ENCODE measurements around the gene UROC1. TPM values are rescaled to one million over a fixed set of nuclear protein-coding genes. Genes with fewer than 3 reads are reported as not detected.

UROC1 gene
- total RNA-seq, 2 donors from 2014 or later, result not detected

GRCh38 chr3:126482503-126483255 is 34.9 kb downstream of the UROC1 start:
- ATAC-seq, result no peak
- Mint-ChIP-seq H3K27ac (peak overlapping the region in 1 of 2 donors; percentile 16), H3K36me3 (no peaks in the 10 kb centered on the region), H3K9me3 (no peaks in the 10 kb centered on the region)
- no peak for DNase-seq (ENCODE audit: low spot score in 2 of 2)

- Mint-ChIP-seq H3K36me3 (no peaks in the 10 kb centered on the region), H3K27ac (peak overlapping the region in 1 of 2 donors; percentile 48), H3K9me3 (no peaks in the 10 kb centered on the region)
- DNase-seq (ENCODE audit: low spot score in 2 of 2), result no peak
- ATAC-seq, result no peak
Observed at GRCh38 chr3:126481808-126482502, 35.6 kb downstream of the UROC1 start.

DNA sequence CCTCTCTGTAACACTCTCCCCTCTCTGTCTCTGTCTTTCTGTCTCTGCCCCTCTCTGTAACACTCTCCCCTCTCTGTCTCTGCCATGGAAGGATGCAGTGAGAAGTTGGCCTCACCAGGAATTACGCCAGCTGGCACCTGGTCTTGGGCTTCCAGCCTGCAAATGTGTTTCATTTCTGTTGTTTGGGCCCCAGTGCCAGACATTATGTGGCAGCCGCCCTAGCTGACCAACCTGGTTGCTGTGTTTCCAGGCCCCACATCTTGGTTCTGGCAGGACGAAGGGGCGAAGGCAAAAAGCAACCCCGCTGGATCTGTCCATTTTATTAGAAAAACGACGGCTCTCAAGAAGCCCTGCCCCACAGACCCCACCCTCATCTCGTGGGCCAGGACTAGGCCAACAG is 36.7 kb downstream of the UROC1 start:
- DNase-seq (ENCODE audit: low spot score in 2 of 2) (no peak), ATAC-seq (no peak)
- no peaks in the 10 kb centered on the region for H3K9me3 Mint-ChIP-seq
- no peaks in the 10 kb centered on the region for H3K36me3 Mint-ChIP-seq
- no peak overlapping the region for H3K27ac Mint-ChIP-seq

GRCh38 chr3:126480206-126480605 is 37.4 kb downstream of the UROC1 start:
- no peak for DNase-seq (ENCODE audit: low spot score in 2 of 2)

GRCh38 chr3:126479642-126480041 is 37.9 kb downstream of the UROC1 start:
- DNase-seq (ENCODE audit: low spot score in 2 of 2) (no peak), ATAC-seq (no peak)
- H3K27ac Mint-ChIP-seq, result no peak overlapping the region
- peaks cover under 1 to 3% of the 10 kb centered on the region in 2 donors for H3K36me3 Mint-ChIP-seq
- H3K9me3 Mint-ChIP-seq, result no peaks in the 10 kb centered on the region

More at GRCh38 chr3:126480206-126480605, 37.4 kb downstream of the UROC1 start:
- no peak for ATAC-seq
- Mint-ChIP-seq H3K36me3 (no peaks in the 10 kb centered on the region), H3K9me3 (no peaks in the 10 kb centered on the region), H3K27ac (no peak overlapping the region)

DNA sequence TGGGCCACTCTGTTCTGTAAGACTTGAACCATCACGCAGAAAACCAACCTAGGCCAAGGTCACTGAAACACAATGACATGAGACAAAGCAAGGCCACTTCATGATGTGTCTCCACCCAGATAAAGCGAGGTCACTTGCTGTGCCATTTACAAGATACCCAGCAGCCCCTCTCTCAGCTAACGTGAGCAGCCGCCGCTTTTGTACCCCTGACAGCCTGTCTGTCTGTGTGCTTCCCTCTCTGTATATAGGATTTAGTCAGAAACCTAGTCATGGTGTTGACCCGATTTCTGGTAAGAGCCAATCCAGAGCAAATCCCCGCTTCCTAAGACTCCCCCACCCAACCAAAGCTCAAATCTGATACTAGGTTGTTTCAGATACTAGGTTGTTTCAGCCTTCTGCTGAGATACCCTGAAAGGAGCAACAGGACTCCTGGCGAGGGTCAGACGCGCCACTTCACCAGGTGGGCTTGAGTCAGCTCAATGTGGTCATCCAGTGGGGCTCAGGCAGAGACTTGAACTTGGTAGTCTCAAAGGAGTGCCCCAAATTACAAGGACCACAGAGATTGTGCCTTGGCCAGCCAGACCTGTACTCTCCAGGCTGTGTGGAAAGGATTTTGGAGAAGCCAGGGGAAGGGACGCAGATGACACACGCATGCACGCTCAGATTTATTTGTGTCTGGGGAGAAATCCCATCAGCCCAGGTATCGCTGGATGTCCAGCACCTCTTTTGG is 38.8 kb downstream of the UROC1 start:
- ATAC-seq (no peak), DNase-seq (ENCODE audit: low spot score in 2 of 2) (no peak)
- Mint-ChIP-seq H3K36me3 (peaks cover 5 to 7% of the 10 kb centered on the region in 2 donors), H3K9me3 (no peaks in the 10 kb centered on the region), H3K27ac (no peak overlapping the region)

- ATAC-seq (no peak), DNase-seq (ENCODE audit: low spot score in 2 of 2) (no peak)
- peaks cover 14 to 17% of the 10 kb centered on the region in 2 donors for H3K36me3 Mint-ChIP-seq
- H3K9me3 Mint-ChIP-seq, result no peaks in the 10 kb centered on the region
- H3K27ac Mint-ChIP-seq, result peak overlapping the region in 1 of 2 donors; percentile 85
Observed at GRCh38 chr3:126477061-126477380, 40.6 kb downstream of the UROC1 start.

- ATAC-seq, result peak; percentile 50 to 55
- Mint-ChIP-seq H3K9me3 (no peaks in the 10 kb centered on the region), H3K27ac (peak overlapping the region; percentile 85 to 94), H3K36me3 (peaks cover 14 to 17% of the 10 kb centered on the region in 2 donors)
- peak in 1 of 2 donors; percentile 49 for DNase-seq (ENCODE audit: low spot score in 2 of 2)
Observed at GRCh38 chr3:126476166-126477060, 41.2 kb downstream of the UROC1 start.

GRCh38 chr3:126475413-126476114 is 42.0 kb downstream of the UROC1 start, which contains the start of gene ZXDC:
TSS of gene ZXDC (minus strand) at chr3:126475891. CDS start at chr3:126475865, 26 bp downstream.
- Mint-ChIP-seq H3K27ac (peak within 1 kb of the TSS; percentile 85 to 94), H3K36me3 (peaks cover 17 to 19% of the 10 kb centered on the region in 2 donors), H3K9me3 (no peaks in the 10 kb centered on the region)
- DNase-seq (ENCODE audit: low spot score in 2 of 2) (peak; percentile 88 to 96), ATAC-seq (peak; percentile 83 to 88)

DNA sequence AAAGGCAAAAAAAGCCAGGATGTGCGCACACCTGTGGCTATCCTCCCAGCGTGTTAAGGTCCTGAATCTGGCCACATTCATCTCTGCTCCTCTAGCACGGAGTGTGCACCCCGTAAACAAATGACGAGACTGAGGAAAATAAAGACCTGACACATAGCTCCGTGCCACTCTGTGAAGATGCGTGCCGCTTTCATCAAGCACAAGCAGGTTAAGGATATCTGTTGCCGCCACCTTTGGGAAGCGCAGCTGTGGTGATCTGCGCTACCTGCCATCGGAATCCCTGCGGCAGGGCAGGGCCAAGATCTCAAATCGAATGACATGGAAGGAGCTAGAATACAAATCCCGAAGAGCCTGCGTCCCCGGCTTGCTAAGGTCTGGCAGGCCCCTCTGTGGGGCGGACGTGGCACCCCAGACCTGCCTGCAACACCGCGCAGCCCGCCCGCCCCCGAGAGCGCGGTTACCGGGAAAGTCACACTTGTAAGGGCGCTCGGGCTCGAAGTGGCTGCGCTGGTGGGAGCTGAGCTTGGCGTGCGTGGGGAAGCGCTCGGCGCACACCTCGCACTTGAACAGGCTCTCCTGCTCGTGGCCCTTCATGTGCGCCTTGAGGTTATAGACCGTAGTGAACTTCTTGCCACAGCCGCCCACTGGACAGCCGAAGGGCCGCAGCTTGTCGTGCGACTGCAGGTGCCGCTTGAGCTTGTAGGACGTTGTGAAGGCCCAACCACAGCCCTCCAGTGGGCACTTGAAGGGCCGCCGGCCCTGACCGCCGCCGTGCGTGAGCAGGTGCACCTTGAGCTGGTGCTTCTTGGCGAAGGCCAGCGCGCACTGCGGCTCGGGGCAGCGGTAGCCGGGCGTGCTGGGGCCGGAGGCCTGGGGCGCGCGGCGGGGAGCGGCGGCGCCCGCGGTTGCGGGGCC is 42.8 kb downstream of the UROC1 start:
- H3K27ac Mint-ChIP-seq, result peak overlapping the region; percentile 83 to 88
- ATAC-seq (peak in 1 of 2 donors; percentile 13), DNase-seq (ENCODE audit: low spot score in 2 of 2) (peak; percentile 38 to 63)
- peaks cover 19 to 22% of the 10 kb centered on the region in 2 donors for H3K36me3 Mint-ChIP-seq
- H3K9me3 Mint-ChIP-seq, result no peaks in the 10 kb centered on the region

DNA sequence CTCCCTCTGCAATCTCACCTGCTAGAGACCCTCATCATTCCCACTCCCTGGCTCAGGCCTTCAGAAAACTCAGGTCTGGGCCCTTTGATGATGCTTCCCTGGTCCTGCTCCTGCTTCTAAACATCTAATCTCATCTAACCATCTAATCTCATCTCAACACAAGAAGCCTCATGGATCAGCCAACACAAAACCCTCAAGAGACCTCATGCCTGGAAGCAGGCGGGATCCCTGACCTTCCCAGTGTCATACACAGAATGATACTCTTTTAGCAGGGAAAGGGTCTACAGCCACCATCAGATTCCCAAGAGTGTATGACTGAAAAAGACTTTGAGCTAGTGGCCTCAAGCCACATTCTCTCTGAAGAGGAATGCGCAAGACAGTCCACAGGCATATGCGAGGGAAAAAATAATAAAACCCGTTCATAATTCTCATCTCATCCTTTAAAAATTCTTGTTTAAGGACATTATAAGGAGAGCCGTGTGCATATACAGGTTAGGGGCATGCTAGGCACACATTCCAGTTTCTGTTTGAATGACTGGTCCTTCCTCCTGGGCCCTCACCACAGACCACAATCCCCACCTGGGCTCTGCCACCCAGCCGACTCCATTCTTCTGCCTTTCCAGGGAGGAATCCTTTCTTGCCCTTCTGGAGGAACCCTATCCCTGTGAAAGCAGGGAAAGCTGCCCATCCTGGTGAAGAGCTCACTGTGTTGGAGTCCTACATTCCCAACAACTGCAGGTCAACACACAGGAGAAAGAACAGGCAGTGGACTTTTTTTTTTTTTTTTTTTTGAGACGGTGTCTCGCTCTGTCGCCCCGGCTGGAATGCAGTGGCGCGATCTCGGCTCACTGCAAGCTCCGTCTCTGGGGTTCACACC is 44.0 kb downstream of the UROC1 start:
- ATAC-seq (no peak), DNase-seq (ENCODE audit: low spot score in 2 of 2) (peak in 1 of 2 donors; percentile 20)
- peak overlapping the region; percentile 55 to 88 for H3K27ac Mint-ChIP-seq
- peaks cover 27 to 33% of the 10 kb centered on the region in 2 donors for H3K36me3 Mint-ChIP-seq
- no peaks in the 10 kb centered on the region for H3K9me3 Mint-ChIP-seq

DNA sequence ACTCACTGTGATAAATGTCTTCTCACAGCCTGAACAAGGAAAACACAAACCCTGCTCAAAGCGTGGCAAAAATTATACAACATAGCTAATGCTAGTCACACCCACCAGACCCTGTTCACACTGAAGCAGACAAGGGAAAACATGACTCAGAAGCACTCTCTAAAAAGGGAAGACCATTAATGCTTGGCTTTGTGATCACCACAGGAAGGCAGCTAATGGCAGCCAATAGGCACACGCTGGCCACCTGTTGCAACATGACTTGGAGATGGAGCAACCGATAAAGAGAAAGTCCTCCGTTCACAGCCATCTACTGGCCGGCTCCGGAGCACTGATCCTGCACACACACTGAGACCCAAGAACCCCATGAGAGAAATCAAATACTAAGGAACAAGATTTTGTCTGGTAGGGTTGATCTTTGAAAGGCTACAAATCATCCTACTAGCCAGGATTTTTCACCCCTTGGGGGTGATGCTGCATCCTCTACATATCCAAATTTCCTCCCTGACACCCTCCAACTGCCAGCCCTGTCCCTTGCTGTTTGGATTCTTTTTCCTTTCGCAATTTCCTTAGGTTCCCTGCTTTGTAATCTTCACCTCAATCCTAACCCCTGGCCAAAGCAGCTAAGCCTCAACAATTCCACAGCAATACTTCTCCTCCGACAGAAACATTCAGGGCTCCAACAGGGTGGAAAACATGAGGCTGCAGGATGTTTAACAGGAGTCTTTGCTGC is 45.1 kb downstream of the UROC1 start:
- peaks cover 27 to 40% of the 10 kb centered on the region in 2 donors for H3K36me3 Mint-ChIP-seq
- ATAC-seq (no peak), DNase-seq (ENCODE audit: low spot score in 2 of 2) (no peak)
- no peaks in the 10 kb centered on the region for H3K9me3 Mint-ChIP-seq
- H3K27ac Mint-ChIP-seq, result peak overlapping the region; percentile 55 to 57

- DNase-seq (ENCODE audit: low spot score in 2 of 2), result no peak
- no peak for ATAC-seq
- Mint-ChIP-seq H3K9me3 (no peaks in the 10 kb centered on the region), H3K36me3 (peaks cover 33 to 43% of the 10 kb centered on the region in 2 donors), H3K27ac (peak overlapping the region; percentile 79 to 96)
Observed at GRCh38 chr3:126469479-126469878, 48.1 kb downstream of the UROC1 start.
